Choroid plexus epithelial cell (primary cell): Measurements from ENCODE around the gene PDIA3.

Source experiments
- DNase-seq: peaks from one replicate; pipeline ENCODE4 v3.0.0-alpha.2; 2010; ENCODE audit warnings: low read depth
- H3K4me3 ChIP-seq: 2 replicates; pipeline ENCODE4 v1.5.1; 2011; ENCODE audit warnings: low read depth, mild to moderate bottlenecking, control low read depth, low read length, moderate library complexity
- CTCF ChIP-seq: conservative IDR thresholded peaks from 2 replicates; pipeline ENCODE4 v1.5.1; 2011; ENCODE audit warnings: low read depth, mild to moderate bottlenecking, control low read depth, inconsistent platforms, low read length, moderate library complexity

The PDIA3 gene

GRCh38 chr15:43779016-43779415 is 32.8 kb downstream of the PDIA3 start:
- DNase-seq = no peak
- TF ChIP-seq CTCF = no peak
- no peak overlapping the region for H3K4me3 ChIP-seq

- H3K4me3 ChIP-seq = no peak overlapping the region
- TF ChIP-seq CTCF = no peak
- DNase-seq = no peak
Observed at GRCh38 chr15:43789409-43789808, 43.2 kb downstream of the PDIA3 start.

GRCh38 chr15:43791993-43792760 is 45.9 kb downstream of the PDIA3 start, which contains the start of gene SERF2:
Gene SERF2 (plus strand): TSS chr15:43792320. CDS start chr15:43792377, 57 bp downstream.
- TF ChIP-seq CTCF = no peak
- peak; percentile 100 for DNase-seq
- H3K4me3 ChIP-seq = peak within 1 kb of the TSS; percentile 99

GRCh38 chr15:43792761-43793476 is 46.7 kb downstream of the PDIA3 start:
- DNase-seq = peak; percentile 51
- peak overlapping the region; percentile 99 for H3K4me3 ChIP-seq

GRCh38 chr15:43793647-43794046 is 47.4 kb downstream of the PDIA3 start:
- DNase-seq = no peak
- no peak for TF ChIP-seq CTCF
- peak overlapping the region; percentile 99 for H3K4me3 ChIP-seq

More at GRCh38 chr15:43792761-43793476, 46.7 kb downstream of the PDIA3 start:
- TF ChIP-seq CTCF = peak; percentile 40

GRCh38 chr15:43794269-43795037 is 48.2 kb downstream of the PDIA3 start:
- DNase-seq = peak; percentile 56
- H3K4me3 ChIP-seq = no peak overlapping the region
- no peak for TF ChIP-seq CTCF
